H9 (cell line): Measurements from ENCODE around the gene SMURF1. TPM values are rescaled to one million over a fixed set of nuclear protein-coding genes. Genes with fewer than 3 reads are reported as not detected.

Source experiments
- DNase-seq: peaks from one replicate; pipeline ENCODE4 v3.0.0-alpha.2; 2017
- H2AFZ ChIP-seq: one replicate; pipeline ENCODE4 v1.6.1; 2013; ENCODE audit warnings: mild to moderate bottlenecking, low read length, control low read depth, moderate library complexity
- H2AK5ac ChIP-seq: 2 replicates; pipeline ENCODE4 v1.6.1; 2013; ENCODE audit warnings: low read length, control low read depth, mixed read lengths; ENCODE audit not compliant: insufficient read length
- H2BK120ac ChIP-seq: one replicate; pipeline ENCODE4 v1.6.1; 2013; ENCODE audit warnings: low read depth, mild to moderate bottlenecking, low read length, control low read depth, inconsistent platforms; ENCODE audit not compliant: poor library complexity, severe bottlenecking
- H2BK12ac ChIP-seq: 2 replicates; pipeline ENCODE4 v1.6.1; 2013; ENCODE audit warnings: low read length, control low read depth, mixed read lengths, low read depth; ENCODE audit not compliant: insufficient read length
- H2BK15ac ChIP-seq: 2 replicates; pipeline ENCODE4 v1.6.1; 2013; ENCODE audit warnings: low read depth, low read length, control low read depth
- H2BK20ac ChIP-seq: one replicate; pipeline ENCODE4 v1.6.1; 2013; ENCODE audit warnings: low read depth, mild to moderate bottlenecking, low read length, control low read depth, inconsistent platforms; ENCODE audit not compliant: poor library complexity, severe bottlenecking
- H2BK5ac ChIP-seq: 2 replicates; pipeline ENCODE4 v1.6.1; 2013; ENCODE audit warnings: low read length, control low read depth, mixed read lengths; ENCODE audit not compliant: insufficient read length
- H3K14ac ChIP-seq: 2 replicates; pipeline ENCODE4 v1.6.1; 2013; ENCODE audit warnings: low read length, control low read depth; ENCODE audit not compliant: insufficient read depth
- H3K18ac ChIP-seq: 2 replicates; pipeline ENCODE4 v1.6.1; 2013; ENCODE audit warnings: low read depth, mild to moderate bottlenecking, mixed read lengths, low read length, control low read depth; ENCODE audit not compliant: insufficient read length
- H3K23ac ChIP-seq: 2 replicates; pipeline ENCODE4 v1.6.1; 2013; ENCODE audit warnings: low read length, control low read depth, mixed read lengths, low read depth; ENCODE audit not compliant: insufficient read length
- H3K23me2 ChIP-seq: 2 replicates; pipeline ENCODE4 v1.6.1; 2013; ENCODE audit warnings: low read depth, mild to moderate bottlenecking, mixed read lengths, low read length, control low read depth; ENCODE audit not compliant: insufficient read length, poor library complexity, severe bottlenecking
- H3K27ac ChIP-seq: 2 replicates; pipeline ENCODE4 v1.5.1; 2013; ENCODE audit warnings: low read length, control low read depth, mixed read lengths, low read depth; ENCODE audit not compliant: insufficient read length
- H3K27me3 ChIP-seq: 2 replicates; pipeline ENCODE4 v1.6.1; 2013; ENCODE audit warnings: low read length, control low read depth, inconsistent platforms; ENCODE audit not compliant: insufficient read depth
- H3K4ac ChIP-seq: 2 replicates; pipeline ENCODE4 v1.6.1; 2013; ENCODE audit warnings: low read depth, mild to moderate bottlenecking, control low read depth, inconsistent platforms, low read length, moderate library complexity
- H3K4me1 ChIP-seq: 2 replicates; pipeline ENCODE4 v1.6.1; 2013; ENCODE audit warnings: low read length, control low read depth, inconsistent platforms; ENCODE audit not compliant: insufficient read depth
- H3K4me2 ChIP-seq: 2 replicates; pipeline ENCODE4 v1.6.1; 2013; ENCODE audit warnings: low read length, control low read depth, mixed read lengths; ENCODE audit not compliant: insufficient read length, insufficient read depth
- H3K56ac ChIP-seq: 2 replicates; pipeline ENCODE4 v1.6.1; 2013; ENCODE audit warnings: low read depth, mild to moderate bottlenecking, mixed read lengths, low read length, control low read depth; ENCODE audit not compliant: insufficient read length
- H3K79me1 ChIP-seq: 2 replicates; pipeline ENCODE4 v1.6.1; 2013; ENCODE audit warnings: low read depth, mild to moderate bottlenecking, moderate library complexity, low read length, control low read depth, inconsistent platforms; ENCODE audit not compliant: insufficient read depth, poor library complexity, severe bottlenecking
- H3K79me2 ChIP-seq: 2 replicates; pipeline ENCODE4 v1.6.1; 2013; ENCODE audit warnings: low read length, control low read depth, inconsistent platforms; ENCODE audit not compliant: insufficient read depth
- H3K9ac ChIP-seq: 2 replicates; pipeline ENCODE4 v1.6.1; 2013; ENCODE audit warnings: low read length, control low read depth, mixed read lengths; ENCODE audit not compliant: insufficient read length; ENCODE audit errors: extremely low read depth
- H3K9me3 ChIP-seq: one replicate; pipeline ENCODE4 v1.6.1; 2013; ENCODE audit warnings: low read depth, low read length, inconsistent platforms; ENCODE audit not compliant: control insufficient read depth
- H3T11ph ChIP-seq: one replicate; pipeline ENCODE4 v1.6.1; 2013; ENCODE audit warnings: mild to moderate bottlenecking, low read length, control low read depth, inconsistent platforms
- H4K20me1 ChIP-seq: one replicate; pipeline ENCODE4 v1.6.1; 2013; ENCODE audit not compliant: control insufficient read depth, insufficient read length, insufficient read depth
- H4K5ac ChIP-seq: 2 replicates; pipeline ENCODE4 v1.6.1; 2013; ENCODE audit warnings: low read depth, mild to moderate bottlenecking, mixed read lengths, low read length, control low read depth; ENCODE audit not compliant: insufficient read length
- H4K8ac ChIP-seq: replicated peaks from 2 replicates; pipeline ENCODE4 v1.6.1; 2013; ENCODE audit warnings: low read length, control low read depth, mixed read lengths, low read depth; ENCODE audit not compliant: insufficient read length
- H4K91ac ChIP-seq: 2 replicates; pipeline ENCODE4 v1.6.1; 2013; ENCODE audit warnings: low read depth, mild to moderate bottlenecking, moderate library complexity, mixed read lengths, low read length, control low read depth; ENCODE audit not compliant: insufficient read length
- H3K27ac Mint-ChIP-seq, 3 experiments: 2 replicates in 2 of 3; 3 replicates in 1 of 3; pipeline ENCODE4 v1.8.0; 2020 to 2021; ENCODE audit warnings: mixed read lengths in 3 of 3, mild to moderate bottlenecking in 1 of 3, moderate library complexity in 1 of 3
- H3K27me3 Mint-ChIP-seq: 2 replicates; pipeline ENCODE4 v1.8.0; 2021; ENCODE audit warnings: low read depth, mild to moderate bottlenecking, moderate library complexity, mixed read lengths
- H3K36me3 Mint-ChIP-seq, 3 experiments: 2 replicates in 2 of 3; 3 replicates in 1 of 3; pipeline ENCODE4 v1.8.0; 2020 to 2021; ENCODE audit warnings: low read depth in 3 of 3, mixed read lengths in 3 of 3; ENCODE audit not compliant: insufficient read depth in 1 of 3
- H3K4me1 Mint-ChIP-seq, 2 experiments: 2 replicates each; pipeline ENCODE4 v1.8.0; 2020; ENCODE audit warnings: mixed read lengths in 2 of 2
- H3K4me3 Mint-ChIP-seq, 2 experiments: 2 replicates in 1 of 2; 3 replicates in 1 of 2; pipeline ENCODE4 v1.8.0; 2020 to 2021; ENCODE audit warnings: mild to moderate bottlenecking in 2 of 2, mixed read lengths in 2 of 2, moderate library complexity in 1 of 2
- H3K9me3 Mint-ChIP-seq, 2 experiments: 2 replicates in 1 of 2; 3 replicates in 1 of 2; pipeline ENCODE4 v1.8.0; 2020; ENCODE audit warnings: mild to moderate bottlenecking in 2 of 2, mixed read lengths in 2 of 2, moderate library complexity in 1 of 2
- WGBS: extraction: QIAGEN DNeasy Blood & Tissue Kit; methylation state at CpG from one replicate; pipeline ENCODE4 v1.1.7; 2013; ENCODE audit warnings: missing lambda C conversion rate, low lambda C conversion rate, mixed read lengths; ENCODE audit not compliant: insufficient read length; ENCODE audit errors: extremely low coverage; 5-methylcytosine and 5-hydroxymethylcytosine counted together
- total RNA-seq: library from RNA; stranded (reverse); gene quantifications from 2 replicates; pipeline ENCODE4 v1.2.1, GENCODE V29; 2021
- TF ChIP-seq, protein P1 (sequence below): fragments of 200-600 bp; sonication (generic); conservative IDR thresholded peaks from 3 replicates; pipeline ENCODE4 v1.8.0; 2021; ENCODE audit warnings: antibody characterized with exemption, mild to moderate bottlenecking

Gene SMURF1
- total RNA-seq, 1 experiment from 2014 or later: 29.4 TPM

- Histone ChIP-seq H3K4me1 (no peaks in the 10 kb centered on the region), H3K9me3 (no peaks in the 10 kb centered on the region), H3K4ac (no peak overlapping the region), H2BK120ac (no peak overlapping the region), H3K9ac (no peak overlapping the region), H3K79me1 (no peaks in the 10 kb centered on the region), H2BK5ac (no peak overlapping the region), H2BK15ac (no peak overlapping the region), H3K4me2 (no peak overlapping the region), H3K27ac (no peak overlapping the region), H2AK5ac (no peak overlapping the region), H3K14ac (no peak overlapping the region), H4K91ac (no peak overlapping the region), H2BK20ac (no peak overlapping the region), H3K56ac (no peak overlapping the region), H4K5ac (no peak overlapping the region), H3K27me3 (no peaks in the 10 kb centered on the region), H3K23ac (no peak overlapping the region), H3T11ph (no peak overlapping the region), H3K79me2 (no peaks in the 10 kb centered on the region), H2BK12ac (no peak overlapping the region), H3K18ac (no peak overlapping the region), H3K23me2 (no peaks in the 10 kb centered on the region), H2AFZ (no peak overlapping the region), H4K8ac (no peak overlapping the region), H4K20me1 (no peaks in the 10 kb centered on the region)
- H3K27ac Mint-ChIP-seq: peak overlapping the region in 2 of 3 experiments; percentile 3 to 90; a peak in 4 of 7 replicates
- no peaks in the 10 kb centered on the region for H3K9me3 Mint-ChIP-seq
- H3K36me3 Mint-ChIP-seq: peaks cover 51 to 93% (median 76%) of the 10 kb centered on the region in 3 experiments
- no peak overlapping the region for H3K4me3 Mint-ChIP-seq
- peaks cover 2 to 4% of the 10 kb centered on the region in 2 experiments; a peak in 1 of 4 replicates for H3K4me1 Mint-ChIP-seq
- TF ChIP-seq, protein P1, sequence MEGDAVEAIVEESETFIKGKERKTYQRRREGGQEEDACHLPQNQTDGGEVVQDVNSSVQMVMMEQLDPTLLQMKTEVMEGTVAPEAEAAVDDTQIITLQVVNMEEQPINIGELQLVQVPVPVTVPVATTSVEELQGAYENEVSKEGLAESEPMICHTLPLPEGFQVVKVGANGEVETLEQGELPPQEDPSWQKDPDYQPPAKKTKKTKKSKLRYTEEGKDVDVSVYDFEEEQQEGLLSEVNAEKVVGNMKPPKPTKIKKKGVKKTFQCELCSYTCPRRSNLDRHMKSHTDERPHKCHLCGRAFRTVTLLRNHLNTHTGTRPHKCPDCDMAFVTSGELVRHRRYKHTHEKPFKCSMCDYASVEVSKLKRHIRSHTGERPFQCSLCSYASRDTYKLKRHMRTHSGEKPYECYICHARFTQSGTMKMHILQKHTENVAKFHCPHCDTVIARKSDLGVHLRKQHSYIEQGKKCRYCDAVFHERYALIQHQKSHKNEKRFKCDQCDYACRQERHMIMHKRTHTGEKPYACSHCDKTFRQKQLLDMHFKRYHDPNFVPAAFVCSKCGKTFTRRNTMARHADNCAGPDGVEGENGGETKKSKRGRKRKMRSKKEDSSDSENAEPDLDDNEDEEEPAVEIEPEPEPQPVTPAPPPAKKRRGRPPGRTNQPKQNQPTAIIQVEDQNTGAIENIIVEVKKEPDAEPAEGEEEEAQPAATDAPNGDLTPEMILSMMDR: no peak
- no CpG with 5 or more reads among the region's 25 CpGs for WGBS
- no peak for DNase-seq
- H3K27me3 Mint-ChIP-seq: no peaks in the 10 kb centered on the region; the same call in 1 of the 2 replicates
Measured at GRCh38 chr7:99038086-99038855, 105.6 kb downstream of the SMURF1 start.
